ENCODE results near the gene SCYL1. TPM values are rescaled to one million over a fixed set of nuclear protein-coding genes. Genes with fewer than 3 reads are reported as not detected.
"Not testable (repeated sequence)": the region's sequence is repeated elsewhere in the genome, so short reads cannot be mapped to it uniquely, and the experiment has no call there.

Gene SCYL1
- total RNA-seq, 4 donors from 2014 or later: 74.3 to 115 (median 104) TPM

DNA sequence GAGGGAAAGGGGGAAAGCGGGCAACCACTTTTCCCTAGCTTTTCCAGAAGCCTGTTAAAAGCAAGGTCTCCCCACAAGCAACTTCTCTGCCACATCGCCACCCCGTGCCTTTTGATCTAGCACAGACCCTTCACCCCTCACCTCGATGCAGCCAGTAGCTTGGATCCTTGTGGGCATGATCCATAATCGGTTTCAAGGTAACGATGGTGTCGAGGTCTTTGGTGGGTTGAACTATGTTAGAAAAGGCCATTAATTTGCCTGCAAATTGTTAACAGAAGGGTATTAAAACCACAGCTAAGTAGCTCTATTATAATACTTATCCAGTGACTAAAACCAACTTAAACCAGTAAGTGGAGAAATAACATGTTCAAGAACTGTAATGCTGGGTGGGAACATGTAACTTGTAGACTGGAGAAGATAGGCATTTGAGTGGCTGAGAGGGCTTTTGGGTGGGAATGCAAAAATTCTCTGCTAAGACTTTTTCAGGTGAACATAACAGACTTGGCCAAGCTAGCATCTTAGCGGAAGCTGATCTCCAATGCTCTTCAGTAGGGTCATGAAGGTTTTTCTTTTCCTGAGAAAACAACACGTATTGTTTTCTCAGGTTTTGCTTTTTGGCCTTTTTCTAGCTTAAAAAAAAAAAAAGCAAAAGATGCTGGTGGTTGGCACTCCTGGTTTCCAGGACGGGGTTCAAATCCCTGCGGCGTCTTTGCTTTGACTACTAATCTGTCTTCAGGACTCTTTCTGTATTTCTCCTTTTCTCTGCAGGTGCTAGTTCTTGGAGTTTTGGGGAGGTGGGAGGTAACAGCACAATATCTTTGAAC is 19.2 kb upstream of the SCYL1 start:
- TF ChIP-seq POLR2AphosphoS5 (IDR thresholded peaks at IDR 0.05) (peak in 1 of 2 donors; percentile 76), POLR2A (IDR thresholded peaks at IDR 0.05; ENCODE audit: low read depth) (peak; percentile 52), EP300 (IDR thresholded peaks at IDR 0.05) (no peak)

GRCh38 chr11:65506290-65506771 is 18.6 kb upstream of the SCYL1 start:
- Histone ChIP-seq H3K4me1 (peaks cover 36 to 58% (median 53%) of the 10 kb centered on the region in 4 donors), H3K36me3 (peaks cover 36 to 58% (median 53%) of the 10 kb centered on the region in 4 donors), H3K27me3 (no peaks in the 10 kb centered on the region), H3K9me3 (no peaks in the 10 kb centered on the region), H3K27ac (replicated peaks in 1 of 4) (peak overlapping the region; percentile 95 to 99 (median 98)), H3K4me3 (peak overlapping the region; percentile 72 to 82 (median 76))
- DNase-seq (ENCODE audit: extremely low spot score): no peak
- WGBS: 21% methylated on average over 4 of the region's 4 CpGs
- intact Hi-C loops (cut with DNase I): loop anchor here (5.0 kb wide), 1 partner anchor 34 kb away; no protein-coding TSS in a partner anchor
- no peak for TF ChIP-seq CTCF (IDR thresholded peaks at IDR 0.05)
- TF ChIP-seq EP300 (IDR thresholded peaks at IDR 0.05): no peak
- no peak for TF ChIP-seq POLR2A (IDR thresholded peaks at IDR 0.05; ENCODE audit: low read depth)
- TF ChIP-seq POLR2AphosphoS5 (IDR thresholded peaks at IDR 0.05): no peak

More for the DNA sequence above, 19.2 kb upstream of the SCYL1 start:
- peak overlapping the region; percentile 72 to 82 (median 76) for H3K4me3 ChIP-seq
- no peaks in the 10 kb centered on the region for H3K9me3 ChIP-seq
- intact Hi-C loops (cut with DNase I): loop anchor here (5.0 kb wide), 1 partner anchor 33 kb away; no protein-coding TSS in a partner anchor
- H3K27me3 ChIP-seq: no peaks in the 10 kb centered on the region
- DNase-seq (ENCODE audit: extremely low spot score): no peak
- H3K27ac ChIP-seq (replicated peaks in 1 of 4): peak overlapping the region; percentile 95 to 99 (median 98)
- WGBS: 15% methylated on average over 12 of the region's 12 CpGs
- H3K4me1 ChIP-seq: peaks cover 32 to 58% (median 51%) of the 10 kb centered on the region in 4 donors
- peaks cover 36 to 64% (median 56%) of the 10 kb centered on the region in 4 donors for H3K36me3 ChIP-seq

GRCh38 chr11:65506772-65507505 is 17.9 kb upstream of the SCYL1 start:
- TF ChIP-seq CTCF (IDR thresholded peaks at IDR 0.05) (no peak), POLR2AphosphoS5 (IDR thresholded peaks at IDR 0.05) (peak in 1 of 2 donors; percentile 74)
- no peak for DNase-seq (ENCODE audit: extremely low spot score)
- WGBS: 12% methylated on average over 7 of the region's 7 CpGs
- Histone ChIP-seq H3K4me3 (peak overlapping the region; percentile 72 to 82 (median 76)), H3K27me3 (no peaks in the 10 kb centered on the region), H3K36me3 (peaks cover 36 to 52% (median 47%) of the 10 kb centered on the region in 4 donors), H3K4me1 (peaks cover 36 to 58% (median 53%) of the 10 kb centered on the region in 4 donors), H3K9me3 (no peaks in the 10 kb centered on the region), H3K27ac (replicated peaks in 1 of 4) (peak overlapping the region; percentile 95 to 99 (median 98))
- intact Hi-C loops (cut with DNase I): loop anchor here (5.0 kb wide), 1 partner anchor 35 kb away; no protein-coding TSS in a partner anchor

GRCh38 chr11:65512311-65512710 is 12.6 kb upstream of the SCYL1 start:
- not testable (repeated sequence) for H3K27me3 ChIP-seq; H3K36me3 ChIP-seq; H3K4me3 ChIP-seq; H3K27ac ChIP-seq (replicated peaks in 1 of 4); H3K9me3 ChIP-seq; DNase-seq (ENCODE audit: extremely low spot score)
- peaks cover 14 to 29% (median 24%) of the 10 kb centered on the region in 4 donors for H3K4me1 ChIP-seq
- intact Hi-C loops (cut with DNase I): loop anchor here (5.0 kb wide), 2 partner anchors 130 to 150 kb away; partner anchors contain the start of gene SLC25A45
- WGBS: 100% methylated on average over 3 of the region's 3 CpGs

- H3K27ac ChIP-seq (replicated peaks in 1 of 4): peak overlapping the region in 1 of 4 donors; percentile 13
- TF ChIP-seq POLR2A (IDR thresholded peaks at IDR 0.05; ENCODE audit: low read depth) (no peak), EP300 (IDR thresholded peaks at IDR 0.05) (no peak)
- intact Hi-C loops (cut with DNase I): no loop called here
- H3K9me3 ChIP-seq: no peaks in the 10 kb centered on the region
- no peaks in the 10 kb centered on the region for H3K27me3 ChIP-seq
- no peak overlapping the region for H3K4me3 ChIP-seq
- WGBS: 73% methylated on average over 5 of the region's 5 CpGs
- peaks cover 0 to 4% (median 0%) of the 10 kb centered on the region in 4 donors for H3K4me1 ChIP-seq
- DNase-seq (ENCODE audit: extremely low spot score): no peak
- no peaks in the 10 kb centered on the region for H3K36me3 ChIP-seq
Observed at GRCh38 chr11:65516135-65516968, 8.5 kb upstream of the SCYL1 start.

- H3K27ac ChIP-seq (replicated peaks in 1 of 4); H3K27me3 ChIP-seq; H3K36me3 ChIP-seq; intact Hi-C loops (cut with DNase I); DNase-seq (ENCODE audit: extremely low spot score); H3K9me3 ChIP-seq; H3K4me3 ChIP-seq; H3K4me1 ChIP-seq: not testable (repeated sequence)
- 90% methylated on average over 8 of the region's 8 CpGs for WGBS
Observed at GRCh38 chr11:65518941-65519549, 5.8 kb upstream of the SCYL1 start.

DNA sequence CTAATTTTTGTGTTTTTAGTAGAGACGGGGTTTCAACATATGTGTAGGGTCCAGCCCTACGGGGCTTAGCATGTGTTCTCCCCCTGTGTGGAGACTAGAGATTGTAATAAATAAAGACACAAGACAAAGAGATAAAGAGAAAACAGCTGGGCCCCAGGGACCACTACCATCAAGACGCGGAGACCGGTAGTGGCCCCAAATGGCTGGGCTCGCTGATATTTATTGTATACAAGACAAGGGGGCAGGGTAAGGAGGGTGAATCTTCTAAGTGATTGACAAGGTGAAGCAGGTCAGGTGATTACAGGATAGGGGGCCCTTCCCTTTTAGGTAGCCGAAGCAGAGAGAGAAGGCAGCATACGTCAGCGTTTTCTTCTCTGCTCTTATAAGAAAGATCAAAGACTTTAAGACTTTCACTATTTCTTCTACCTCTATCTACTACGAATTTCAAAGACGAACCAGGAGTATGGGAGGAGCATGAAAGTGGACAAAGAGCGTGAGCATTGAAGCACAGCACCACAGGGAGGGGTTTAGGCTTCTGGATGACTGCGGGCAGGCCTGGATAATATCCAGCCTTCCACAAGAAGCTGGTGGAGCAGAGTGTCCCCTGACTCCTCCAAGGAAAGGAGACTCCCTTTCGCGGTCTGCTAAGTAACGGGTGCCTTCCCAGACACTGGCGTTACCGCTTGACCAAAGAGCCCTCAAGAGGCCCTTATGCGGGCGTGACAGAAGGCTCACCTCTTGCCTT is 2.9 kb upstream of the SCYL1 start:
- intact Hi-C loops (cut with DNase I); H3K27me3 ChIP-seq; H3K9me3 ChIP-seq; DNase-seq (ENCODE audit: extremely low spot score); H3K4me3 ChIP-seq; H3K27ac ChIP-seq (replicated peaks in 1 of 4): not testable (repeated sequence)
- peaks cover 0 to 11% (median 9%) of the 10 kb centered on the region in 4 donors for H3K36me3 ChIP-seq
- WGBS: 88% methylated on average over 20 of the region's 20 CpGs
- peaks cover 23 to 25% (median 25%) of the 10 kb centered on the region in 4 donors for H3K4me1 ChIP-seq

All from esophagus muscularis mucosa (tissue), 4 donors.